Fibroblast of peridontal ligament (primary cell): Measurements from ENCODE around the gene PEG3.
"Not testable (repeated sequence)": the region's sequence is repeated elsewhere in the genome, so short reads cannot be mapped to it uniquely, and the experiment has no call there.

Experiments
- DNase-seq: peaks from one replicate; pipeline ENCODE4 v3.0.0-alpha.2; 2010; ENCODE audit errors: extremely low read depth

PEG3 gene

GRCh38 chr19:56840451-56841192 lies at the start of gene PEG3, which contains the start of gene ZIM2:
PEG3 (minus strand) TSS chr19:56840726; CDS start chr19:56824655, 16,071 bp downstream.
ZIM2 (minus strand) TSS chr19:56840726; CDS start chr19:56824277, 16,449 bp downstream.
- DNase-seq: no peak

GRCh38 chr19:56885173-56885985 lies 44.9 kb upstream of the PEG3 start:
- no peak for DNase-seq

- DNase-seq: no peak
Observed at GRCh38 chr19:56884441-56884840, 43.9 kb upstream of the PEG3 start.

GRCh38 chr19:56880592-56881190 lies 40.2 kb upstream of the PEG3 start:
- DNase-seq: no peak

GRCh38 chr19:56877069-56877715 lies 36.7 kb upstream of the PEG3 start:
- no peak for DNase-seq

GRCh38 chr19:56875717-56876116 lies 35.2 kb upstream of the PEG3 start:
- no peak for DNase-seq

GRCh38 chr19:56874530-56874929 lies 34.0 kb upstream of the PEG3 start:
- no peak for DNase-seq

GRCh38 chr19:56873493-56873892 lies 33.0 kb upstream of the PEG3 start:
- no peak for DNase-seq

GRCh38 chr19:56869886-56870285 lies 29.4 kb upstream of the PEG3 start:
- DNase-seq: no peak

- DNase-seq: no peak
Observed at GRCh38 chr19:56868446-56868845, 27.9 kb upstream of the PEG3 start.

- no peak for DNase-seq
Observed at GRCh38 chr19:56866538-56866937, 26.0 kb upstream of the PEG3 start.

- no peak for DNase-seq
Observed at GRCh38 chr19:56864443-56865125, 24.1 kb upstream of the PEG3 start.

GRCh38 chr19:56862741-56863140 lies 22.2 kb upstream of the PEG3 start:
- no peak for DNase-seq

GRCh38 chr19:56860409-56860808 lies 19.9 kb upstream of the PEG3 start:
- not testable (repeated sequence) for DNase-seq

GRCh38 chr19:56858026-56858425 lies 17.5 kb upstream of the PEG3 start:
- no peak for DNase-seq

- DNase-seq: no peak
Observed at GRCh38 chr19:56856822-56857221, 16.3 kb upstream of the PEG3 start.

- DNase-seq: not testable (repeated sequence)
Observed at GRCh38 chr19:56852361-56852760, 11.8 kb upstream of the PEG3 start.

GRCh38 chr19:56848166-56848565 lies 7.6 kb upstream of the PEG3 start:
- no peak for DNase-seq

- no peak for DNase-seq
Observed at GRCh38 chr19:56842412-56842811, 1.9 kb upstream of the PEG3 start.

GRCh38 chr19:56841193-56841543 lies 642 bp upstream of the PEG3 start:
- no peak for DNase-seq

- DNase-seq: no peak
Observed at GRCh38 chr19:56839652-56840450, 675 bp downstream of the PEG3 start.
